Neuronal stem cell (in vitro differentiated cells): Measurements from ENCODE around the gene F7.
A peak's percentile ranks its signal among the peaks of the same experiment; 100 is the strongest.

Experiments
- DNase-seq: peaks from one replicate; pipeline ENCODE4 v3.0.0-alpha.2; 2013; ENCODE audit warnings: low spot score
- H2AFZ ChIP-seq: one replicate; pipeline ENCODE4 v1.6.1; 2013; ENCODE audit warnings: mild to moderate bottlenecking, low read length, inconsistent platforms
- H2AK5ac ChIP-seq: 2 replicates; pipeline ENCODE4 v1.6.1; 2013; ENCODE audit warnings: low read depth, mild to moderate bottlenecking, inconsistent platforms, low read length, moderate library complexity, mixed read lengths
- H2BK120ac ChIP-seq: 2 replicates; pipeline ENCODE4 v1.6.1; 2013; ENCODE audit warnings: low read depth, mild to moderate bottlenecking, inconsistent platforms, low read length, moderate library complexity, mixed read lengths
- H2BK12ac ChIP-seq: one replicate; pipeline ENCODE4 v1.6.1; 2013; ENCODE audit warnings: low read length, inconsistent platforms
- H2BK15ac ChIP-seq: 2 replicates; pipeline ENCODE4 v1.6.1; 2013; ENCODE audit warnings: mild to moderate bottlenecking, low read length, inconsistent platforms, mixed read lengths
- H2BK5ac ChIP-seq: one replicate; pipeline ENCODE4 v1.6.1; 2013; ENCODE audit warnings: inconsistent platforms, mild to moderate bottlenecking, low read length, moderate library complexity
- H3K14ac ChIP-seq: one replicate; pipeline ENCODE4 v1.6.1; 2013; ENCODE audit warnings: low read length, inconsistent platforms
- H3K18ac ChIP-seq: 2 replicates; pipeline ENCODE4 v1.6.1; 2013; ENCODE audit warnings: low read length, inconsistent platforms
- H3K23ac ChIP-seq: 2 replicates; pipeline ENCODE4 v1.6.1; 2013; ENCODE audit warnings: low read depth, mild to moderate bottlenecking, mixed read lengths, low read length, inconsistent platforms; ENCODE audit not compliant: poor library complexity
- H3K27ac ChIP-seq: replicated peaks from 3 replicates; pipeline ENCODE4 v1.5.1; 2013; ENCODE audit warnings: low read length, inconsistent platforms
- H3K27me3 ChIP-seq, 3 experiments: 2 replicates each; pipeline ENCODE4 v1.6.1; 2013; ENCODE audit warnings: low read length in 3 of 3, mild to moderate bottlenecking in 2 of 3, inconsistent platforms in 1 of 3, low read depth in 1 of 3, mixed read lengths in 1 of 3, moderate library complexity in 1 of 3; ENCODE audit not compliant: control insufficient read depth in 3 of 3, insufficient read depth in 3 of 3
- H3K36me3 ChIP-seq, 2 donors: replicated peaks in 1 of 2; 2 replicates each; pipeline ENCODE4 v1.6.1; 2013; ENCODE audit warnings: low read length in 2 of 2; ENCODE audit not compliant: control insufficient read depth in 2 of 2, insufficient read depth in 2 of 2
- H3K4ac ChIP-seq: 2 replicates; pipeline ENCODE4 v1.6.1; 2013; ENCODE audit warnings: inconsistent platforms, mild to moderate bottlenecking, low read length, moderate library complexity
- H3K4me1 ChIP-seq, 2 donors: 1 replicate in 1 of 2; 2 replicates in 1 of 2; pipeline ENCODE4 v1.6.1; 2013; ENCODE audit warnings: low read length in 2 of 2, low read depth in 1 of 2; ENCODE audit not compliant: control insufficient read depth in 2 of 2, insufficient read depth in 1 of 2
- H3K4me2 ChIP-seq: one replicate; pipeline ENCODE4 v1.6.1; 2013; ENCODE audit warnings: mild to moderate bottlenecking, low read length, inconsistent platforms; ENCODE audit not compliant: insufficient read depth, poor library complexity, severe bottlenecking
- H3K4me3 ChIP-seq, 2 donors: 2 replicates each; pipeline ENCODE4 v1.5.1; 2013; ENCODE audit warnings: low read length in 2 of 2, mild to moderate bottlenecking in 2 of 2, inconsistent platforms in 1 of 2, moderate library complexity in 1 of 2
- H3K79me1 ChIP-seq: one replicate; pipeline ENCODE4 v1.6.1; 2013; ENCODE audit warnings: low read depth, mild to moderate bottlenecking, inconsistent platforms, low read length, moderate library complexity
- H3K9ac ChIP-seq: one replicate; pipeline ENCODE4 v1.6.1; 2013; ENCODE audit warnings: mild to moderate bottlenecking, low read depth, low read length, inconsistent platforms; ENCODE audit not compliant: poor library complexity
- H3K9me3 ChIP-seq, 2 donors: replicated peaks in 1 of 2; 2 replicates each; pipeline versions ENCODE3 to v1.6.1; 2013; ENCODE audit warnings: low read length in 2 of 2, mild to moderate bottlenecking in 2 of 2, inconsistent platforms in 1 of 2, low read depth in 1 of 2, mixed read lengths in 1 of 2, moderate library complexity in 1 of 2; ENCODE audit not compliant: control insufficient read depth in 2 of 2, insufficient read depth in 1 of 2
- H4K8ac ChIP-seq: one replicate; pipeline ENCODE4 v1.6.1; 2013; ENCODE audit warnings: low read depth, mild to moderate bottlenecking, inconsistent platforms, low read length, moderate library complexity
- H4K91ac ChIP-seq: one replicate; pipeline ENCODE4 v1.6.1; 2013; ENCODE audit warnings: low read length, low read depth, mild to moderate bottlenecking, inconsistent platforms; ENCODE audit not compliant: poor library complexity
- WGBS, 2 donors: extraction: QIAGEN DNeasy Blood & Tissue Kit; methylation state at CpG; one replicate each; pipeline ENCODE4 v1.1.7; 2013; ENCODE audit warnings: missing lambda C conversion rate in 2 of 2, mixed read lengths in 1 of 2; ENCODE audit not compliant: insufficient read length in 2 of 2, insufficient replicate concordance in 1 of 2; ENCODE audit errors: extremely low coverage in 2 of 2; 5-methylcytosine and 5-hydroxymethylcytosine counted together

Gene F7

DNA sequence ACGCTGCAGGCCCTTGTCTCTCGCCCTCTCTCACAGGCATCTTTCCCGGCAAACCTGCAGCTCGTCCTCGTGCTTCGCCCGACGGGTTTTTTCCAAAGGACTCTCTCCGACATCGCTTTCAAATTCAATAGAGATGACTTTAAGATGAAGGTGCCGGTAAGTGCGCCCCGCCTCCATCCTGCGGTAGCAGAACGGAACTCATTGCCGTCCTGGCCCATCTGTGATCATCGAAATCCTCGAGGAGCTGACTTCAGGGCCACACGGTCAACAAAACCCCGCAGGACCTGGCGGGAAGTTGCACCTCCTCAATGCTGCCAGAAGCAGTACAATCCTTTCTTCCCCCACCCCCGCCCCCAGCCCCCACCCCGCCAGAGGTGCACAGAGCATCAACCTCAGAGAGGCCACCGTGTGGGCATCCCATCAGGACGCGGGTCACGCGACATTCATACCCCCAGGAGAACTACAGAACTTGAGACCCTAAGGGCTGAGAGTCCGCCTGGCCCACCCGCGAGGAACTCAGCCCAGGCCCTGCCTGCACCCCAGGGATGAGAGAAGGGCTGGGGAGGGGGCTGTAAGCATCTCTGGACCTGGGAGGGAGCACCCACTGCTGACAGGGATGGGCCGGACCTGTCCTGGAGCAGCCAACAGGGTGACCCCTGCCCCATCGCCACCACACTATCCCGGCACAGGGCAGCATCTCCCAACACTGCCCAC is 44.9 kb upstream of the F7 start:
- Histone ChIP-seq H3K27me3 (no peaks in the 10 kb centered on the region), H3K27ac (no peak overlapping the region), H2BK5ac (no peak overlapping the region), H3K4me1 (peaks cover under 1 to 4% of the 10 kb centered on the region in 2 donors), H3K36me3 (peaks cover 12 to 14% of the 10 kb centered on the region in 2 donors), H3K9me3 (peaks cover 8 to 17% of the 10 kb centered on the region in 2 donors), H2BK12ac (no peak overlapping the region), H3K18ac (no peak overlapping the region), H2BK120ac (no peak overlapping the region), H3K4ac (no peak overlapping the region), H3K23ac (no peak overlapping the region), H3K4me2 (no peak overlapping the region), H4K91ac (no peak overlapping the region), H3K9ac (no peak overlapping the region), H2AK5ac (no peak overlapping the region), H3K14ac (no peak overlapping the region), H2AFZ (no peak overlapping the region), H3K4me3 (no peak overlapping the region), H2BK15ac (no peak overlapping the region), H4K8ac (no peak overlapping the region), H3K79me1 (no peaks in the 10 kb centered on the region)
- DNase-seq, result no peak
- no CpG with 5 or more reads among the region's 34 CpGs for WGBS, 2 donors

DNA sequence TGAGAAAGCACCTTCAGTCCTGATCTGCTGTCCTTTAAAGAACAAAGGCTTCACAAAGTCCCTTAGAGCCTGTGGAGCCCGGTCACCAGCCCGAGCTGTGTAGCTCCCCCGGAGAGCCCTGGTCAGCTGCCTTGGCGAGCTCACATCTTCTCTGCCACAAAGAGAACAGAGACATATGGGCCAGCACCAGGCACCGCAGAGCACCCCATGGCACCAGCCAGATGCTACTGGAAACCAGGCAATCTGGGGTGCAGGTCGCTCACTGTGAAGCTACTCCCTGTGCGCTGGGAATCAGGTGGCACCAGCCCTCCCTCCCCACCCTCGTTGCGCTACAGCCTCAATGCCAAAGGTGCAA is 44.3 kb upstream of the F7 start:
- Histone ChIP-seq H2AFZ (no peak overlapping the region), H3K27me3 (no peaks in the 10 kb centered on the region)

DNA sequence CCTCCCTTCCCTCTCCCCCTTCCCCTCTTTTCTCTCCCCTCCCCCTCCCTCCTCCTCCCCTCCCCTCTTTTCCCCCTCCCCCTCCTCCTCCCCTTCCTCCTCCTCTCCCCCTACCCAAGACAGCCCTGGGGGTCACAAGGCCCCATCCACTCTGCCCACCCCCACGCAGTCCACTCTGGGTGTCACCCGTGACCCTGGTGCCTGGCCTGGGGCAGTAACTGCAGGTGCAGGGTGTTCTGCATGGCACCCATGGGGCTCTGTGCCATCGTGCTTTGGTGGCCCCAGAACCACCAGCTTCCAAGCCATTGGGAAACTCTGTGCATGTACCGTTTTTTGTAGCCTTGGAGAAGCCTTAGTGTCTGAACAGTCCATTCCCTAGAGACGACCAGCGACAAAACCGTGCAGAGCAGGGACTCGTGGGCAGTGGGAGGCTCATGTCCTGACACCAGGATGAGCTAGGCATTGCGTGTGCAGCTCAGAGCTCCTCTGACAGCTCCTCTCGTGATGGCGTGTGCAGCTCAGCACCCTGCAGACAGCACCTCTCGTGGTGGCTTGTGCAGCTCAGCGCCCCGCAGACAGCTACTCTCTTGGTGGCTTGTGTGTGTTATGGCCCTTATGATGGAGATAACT is 43.7 kb upstream of the F7 start:
- Histone ChIP-seq H3K4me2 (no peak overlapping the region), H2BK12ac (peak overlapping the region; percentile 90), H3K4me3 (no peak overlapping the region), H3K4ac (no peak overlapping the region), H2AK5ac (no peak overlapping the region), H2AFZ (no peak overlapping the region), H2BK120ac (no peak overlapping the region), H3K9ac (no peak overlapping the region), H3K79me1 (no peaks in the 10 kb centered on the region), H3K36me3 (peaks cover 15 to 17% of the 10 kb centered on the region in 2 donors), H4K91ac (no peak overlapping the region), H3K4me1 (peaks cover 0 to 2% of the 10 kb centered on the region in 2 donors), H4K8ac (no peak overlapping the region), H3K23ac (peak overlapping the region; percentile 55), H3K9me3 (peaks cover 8 to 16% of the 10 kb centered on the region in 2 donors), H3K27me3 (no peaks in the 10 kb centered on the region), H3K14ac (no peak overlapping the region), H2BK15ac (no peak overlapping the region), H3K18ac (no peak overlapping the region), H2BK5ac (no peak overlapping the region), H3K27ac (no peak overlapping the region)
- no CpG with 5 or more reads among the region's 14 CpGs for WGBS, 2 donors
- DNase-seq, result no peak

More for the DNA sequence above, 44.3 kb upstream of the F7 start:
- Histone ChIP-seq H3K14ac (no peak overlapping the region), H2BK12ac (no peak overlapping the region), H3K9ac (no peak overlapping the region), H3K79me1 (no peaks in the 10 kb centered on the region), H3K18ac (no peak overlapping the region), H2BK120ac (no peak overlapping the region), H4K8ac (no peak overlapping the region), H3K4me2 (no peak overlapping the region), H3K23ac (no peak overlapping the region), H3K27ac (no peak overlapping the region), H3K9me3 (peaks cover 8 to 17% of the 10 kb centered on the region in 2 donors), H3K36me3 (peaks cover 14 to 15% of the 10 kb centered on the region in 2 donors), H2AK5ac (no peak overlapping the region), H3K4ac (no peak overlapping the region), H3K4me3 (no peak overlapping the region), H3K4me1 (peaks cover 0 to 2% of the 10 kb centered on the region in 2 donors), H4K91ac (no peak overlapping the region), H2BK5ac (no peak overlapping the region), H2BK15ac (no peak overlapping the region)
- DNase-seq, result no peak
- WGBS, 2 donors, result no CpG with 5 or more reads among the region's 9 CpGs

DNA sequence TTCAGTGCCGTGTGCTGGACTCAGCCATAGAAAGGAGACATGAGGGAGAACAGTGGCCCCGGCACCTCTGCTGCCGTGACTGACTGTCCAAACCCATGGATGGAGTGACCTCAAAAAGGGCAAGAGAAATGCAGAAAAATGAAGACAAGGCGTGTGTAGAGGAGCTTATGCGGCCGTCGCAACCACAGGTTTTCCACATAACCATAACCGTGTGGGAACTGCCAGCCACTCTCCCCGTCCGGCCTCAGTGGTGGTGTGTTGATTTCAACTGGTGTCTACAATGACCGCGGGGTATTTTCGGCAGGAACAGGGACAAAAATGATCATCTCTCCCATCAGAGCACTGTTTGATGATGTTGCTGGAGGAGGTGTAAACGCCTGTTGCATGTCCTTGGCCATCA is 42.9 kb upstream of the F7 start:
- Histone ChIP-seq H3K27me3 (no peaks in the 10 kb centered on the region), H3K14ac (no peak overlapping the region), H2AK5ac (no peak overlapping the region), H3K23ac (peak overlapping the region; percentile 5), H2AFZ (no peak overlapping the region), H3K4me1 (peaks cover 0 to 2% of the 10 kb centered on the region in 2 donors), H3K9me3 (peaks cover 4 to 8% of the 10 kb centered on the region in 2 donors), H3K9ac (no peak overlapping the region), H4K91ac (no peak overlapping the region), H3K4me2 (no peak overlapping the region), H2BK5ac (no peak overlapping the region), H3K4ac (no peak overlapping the region), H3K79me1 (no peaks in the 10 kb centered on the region), H3K4me3 (no peak overlapping the region), H2BK15ac (no peak overlapping the region), H4K8ac (no peak overlapping the region), H3K18ac (no peak overlapping the region), H3K36me3 (peaks cover 15 to 17% of the 10 kb centered on the region in 2 donors), H2BK12ac (no peak overlapping the region), H3K27ac (no peak overlapping the region), H2BK120ac (no peak overlapping the region)
- no peak for DNase-seq
- no CpG with 5 or more reads among the region's 14 CpGs for WGBS, 2 donors
